Duodenal mucosa (tissue), 2 donors: Measurements from ENCODE around the gene KCNA2.

Source experiments
- H3K27ac ChIP-seq: one replicate; pipeline ENCODE4 v1.7.0; 2013; ENCODE audit warnings: low read depth, low read length
- H3K27me3 ChIP-seq, 2 donors: one replicate each; pipeline ENCODE4 v1.7.0; 2013; ENCODE audit warnings: low read length in 2 of 2, control low read depth in 1 of 2; ENCODE audit not compliant: insufficient read depth in 2 of 2, control insufficient read depth in 1 of 2
- H3K36me3 ChIP-seq, 2 donors: one replicate each; pipeline ENCODE4 v1.7.0; 2013; ENCODE audit warnings: low read length in 2 of 2, control low read depth in 1 of 2; ENCODE audit not compliant: insufficient read depth in 2 of 2, control insufficient read depth in 1 of 2
- H3K4me1 ChIP-seq, 2 donors: one replicate each; pipeline ENCODE4 v1.7.0; 2013; ENCODE audit warnings: low read length in 2 of 2, control low read depth in 1 of 2; ENCODE audit not compliant: insufficient read depth in 2 of 2, control insufficient read depth in 1 of 2
- H3K4me3 ChIP-seq, 2 donors: one replicate each; pipeline ENCODE4 v1.7.0; 2013; ENCODE audit warnings: low read length in 2 of 2, low read depth in 1 of 2
- H3K9ac ChIP-seq, 2 donors: one replicate each; pipeline ENCODE4 v1.7.0; 2013; ENCODE audit warnings: low read length in 2 of 2, low read depth in 1 of 2
- H3K9me3 ChIP-seq, 2 donors: one replicate each; pipeline ENCODE4 v1.7.0; 2013; ENCODE audit warnings: low read length in 2 of 2, control low read depth in 1 of 2; ENCODE audit not compliant: control insufficient read depth in 1 of 2

Gene KCNA2

GRCh38 chr1:110573314-110573713, 32.8 kb downstream of the KCNA2 start:
- no peak overlapping the region for H3K9ac ChIP-seq
- H3K27me3 ChIP-seq = peaks cover 0 to 4% of the 10 kb centered on the region in 2 donors
- H3K4me3 ChIP-seq = no peak overlapping the region
- H3K9me3 ChIP-seq = no peaks in the 10 kb centered on the region
- no peak overlapping the region for H3K27ac ChIP-seq
- no peaks in the 10 kb centered on the region for H3K36me3 ChIP-seq
- H3K4me1 ChIP-seq = no peaks in the 10 kb centered on the region

- Histone ChIP-seq H3K27ac (no peak overlapping the region), H3K9ac (no peak overlapping the region), H3K4me3 (no peak overlapping the region), H3K36me3 (no peaks in the 10 kb centered on the region), H3K9me3 (no peaks in the 10 kb centered on the region), H3K4me1 (no peaks in the 10 kb centered on the region), H3K27me3 (peaks cover 0 to 4% of the 10 kb centered on the region in 2 donors)
Measured at GRCh38 chr1:110572751-110573150, 33.4 kb downstream of the KCNA2 start.

GRCh38 chr1:110570901-110571300, 35.3 kb downstream of the KCNA2 start:
- Histone ChIP-seq H3K9me3 (no peaks in the 10 kb centered on the region), H3K4me1 (no peaks in the 10 kb centered on the region), H3K27me3 (peaks cover 0 to 4% of the 10 kb centered on the region in 2 donors)

GRCh38 chr1:110570307-110570706, 35.9 kb downstream of the KCNA2 start:
- Histone ChIP-seq H3K27ac (no peak overlapping the region), H3K9me3 (no peaks in the 10 kb centered on the region), H3K27me3 (peaks cover 0 to 8% of the 10 kb centered on the region in 2 donors), H3K4me1 (no peaks in the 10 kb centered on the region), H3K9ac (no peak overlapping the region), H3K4me3 (no peak overlapping the region), H3K36me3 (no peaks in the 10 kb centered on the region)

More at GRCh38 chr1:110570901-110571300, 35.3 kb downstream of the KCNA2 start:
- no peak overlapping the region for H3K9ac ChIP-seq
- no peaks in the 10 kb centered on the region for H3K36me3 ChIP-seq
- no peak overlapping the region for H3K4me3 ChIP-seq
- H3K27ac ChIP-seq = no peak overlapping the region

GRCh38 chr1:110566836-110567235, 39.3 kb downstream of the KCNA2 start:
- peaks cover 0 to 10% of the 10 kb centered on the region in 2 donors for H3K27me3 ChIP-seq
- H3K9me3 ChIP-seq = no peaks in the 10 kb centered on the region
- no peak overlapping the region for H3K4me3 ChIP-seq
- H3K36me3 ChIP-seq = no peaks in the 10 kb centered on the region
- no peak overlapping the region for H3K27ac ChIP-seq
- no peaks in the 10 kb centered on the region for H3K4me1 ChIP-seq
- no peak overlapping the region for H3K9ac ChIP-seq

GRCh38 chr1:110565565-110565964, 40.6 kb downstream of the KCNA2 start:
- Histone ChIP-seq H3K27ac (no peak overlapping the region), H3K9me3 (no peaks in the 10 kb centered on the region)

GRCh38 chr1:110563089-110563488, 43.1 kb downstream of the KCNA2 start:
- Histone ChIP-seq H3K36me3 (no peaks in the 10 kb centered on the region), H3K4me3 (no peak overlapping the region), H3K4me1 (no peaks in the 10 kb centered on the region), H3K9ac (no peak overlapping the region), H3K27ac (no peak overlapping the region), H3K9me3 (no peaks in the 10 kb centered on the region), H3K27me3 (peaks cover 0 to 12% of the 10 kb centered on the region in 2 donors)

More at GRCh38 chr1:110565565-110565964, 40.6 kb downstream of the KCNA2 start:
- Histone ChIP-seq H3K27me3 (peaks cover 0 to 11% of the 10 kb centered on the region in 2 donors), H3K36me3 (no peaks in the 10 kb centered on the region), H3K4me1 (no peaks in the 10 kb centered on the region), H3K4me3 (no peak overlapping the region), H3K9ac (no peak overlapping the region)

- no peaks in the 10 kb centered on the region for H3K4me1 ChIP-seq
- no peak overlapping the region for H3K27ac ChIP-seq
- H3K9ac ChIP-seq = no peak overlapping the region
- H3K27me3 ChIP-seq = peaks cover 6 to 14% of the 10 kb centered on the region in 2 donors
- no peaks in the 10 kb centered on the region for H3K9me3 ChIP-seq
- H3K36me3 ChIP-seq = no peaks in the 10 kb centered on the region
- no peak overlapping the region for H3K4me3 ChIP-seq
Measured at GRCh38 chr1:110561596-110561995, 44.6 kb downstream of the KCNA2 start.

GRCh38 chr1:110559157-110559556, 47.0 kb downstream of the KCNA2 start:
- H3K36me3 ChIP-seq = no peaks in the 10 kb centered on the region
- H3K27ac ChIP-seq = no peak overlapping the region
- no peak overlapping the region for H3K4me3 ChIP-seq
- H3K27me3 ChIP-seq = peaks cover 21 to 26% of the 10 kb centered on the region in 2 donors
- H3K9ac ChIP-seq = no peak overlapping the region
- no peaks in the 10 kb centered on the region for H3K9me3 ChIP-seq
- peaks cover 0 to 4% of the 10 kb centered on the region in 2 donors for H3K4me1 ChIP-seq

GRCh38 chr1:110557481-110557880, 48.7 kb downstream of the KCNA2 start:
- Histone ChIP-seq H3K27me3 (peaks cover 24 to 29% of the 10 kb centered on the region in 2 donors), H3K27ac (no peak overlapping the region)

GRCh38 chr1:110556471-110556807, 49.7 kb downstream of the KCNA2 start:
- H3K9ac ChIP-seq = no peak overlapping the region
- H3K4me3 ChIP-seq = no peak overlapping the region
- peaks cover 24 to 31% of the 10 kb centered on the region in 2 donors for H3K27me3 ChIP-seq
- no peaks in the 10 kb centered on the region for H3K9me3 ChIP-seq
- H3K4me1 ChIP-seq = peaks cover 0 to 4% of the 10 kb centered on the region in 2 donors
- no peaks in the 10 kb centered on the region for H3K36me3 ChIP-seq
- no peak overlapping the region for H3K27ac ChIP-seq

More at GRCh38 chr1:110557481-110557880, 48.7 kb downstream of the KCNA2 start:
- Histone ChIP-seq H3K9ac (no peak overlapping the region), H3K36me3 (no peaks in the 10 kb centered on the region), H3K4me1 (peaks cover 0 to 4% of the 10 kb centered on the region in 2 donors), H3K9me3 (no peaks in the 10 kb centered on the region), H3K4me3 (no peak overlapping the region)
